Measurements from ENCODE around the gene MARCHF2.

Gene MARCHF2

GRCh38 chr19:8481201-8481600, 68.1 kb downstream of the MARCHF2 start:
- no peak for DNase-seq
- CTCF ChIA-PET: interaction anchor here (0.6 to 2.0 kb wide), 3 partner anchors 28 to 98 kb away, joined by 3 to 5 read pairs (median 4); no protein-coding TSS in a partner anchor
- H3K4me1 ChIP-seq (ENCODE audit: control extremely low read depth in 1 of 4, control insufficient read depth in 4 of 4, insufficient read depth in 4 of 4, low read length in 3 of 4): peaks cover 0 to 11% (median 6%) of the 10 kb centered on the region in 4 experiments
- POLR2A ChIA-PET: no interaction called here
- H3K9me3 ChIP-seq (ENCODE audit: control extremely low read depth in 1 of 5, control insufficient read depth in 4 of 5, insufficient read depth in 2 of 5, low read depth in 1 of 5, low read length in 4 of 5): no peaks in the 10 kb centered on the region
- H3K36me3 ChIP-seq (ENCODE audit: control insufficient read depth in 4 of 4, insufficient read depth in 4 of 4, low read length in 3 of 4): peaks cover 12 to 87% (median 66%) of the 10 kb centered on the region in 4 experiments
- no peaks in the 10 kb centered on the region for H3K27me3 ChIP-seq (replicated peaks in 2 of 5; ENCODE audit: control insufficient read depth in 4 of 5, insufficient read depth in 5 of 5, low read length in 4 of 5)
- 81% methylated on average over 8 of the region's 11 CpGs for WGBS (ENCODE audit: insufficient coverage)
- no peak overlapping the region for H3K27ac ChIP-seq (ENCODE audit: insufficient read depth in 1 of 2, low read depth in 1 of 2, low read length in 2 of 2, poor library complexity in 1 of 2, severe bottlenecking in 2 of 2)
- H3K4me3 ChIP-seq (ENCODE audit: control insufficient read depth in 1 of 7, extremely low read depth in 1 of 7, insufficient read depth in 4 of 7, low read depth in 2 of 7, low read length in 6 of 7): no peak overlapping the region

- H3K27ac ChIP-seq (ENCODE audit: insufficient read depth in 1 of 2, low read depth in 1 of 2, low read length in 2 of 2, poor library complexity in 1 of 2, severe bottlenecking in 2 of 2): no peak overlapping the region
- ChIA-PET CTCF (interaction anchor here (1.0 to 2.0 kb wide), 5 partner anchors 23 to 99 kb away, joined by 3 to 10 read pairs (median 5); no protein-coding TSS in a partner anchor), POLR2A (no interaction called here)
- peaks cover 13 to 87% (median 66%) of the 10 kb centered on the region in 4 experiments for H3K36me3 ChIP-seq (ENCODE audit: control insufficient read depth in 4 of 4, insufficient read depth in 4 of 4, low read length in 3 of 4)
- H3K9me3 ChIP-seq (ENCODE audit: control extremely low read depth in 1 of 5, control insufficient read depth in 4 of 5, insufficient read depth in 2 of 5, low read depth in 1 of 5, low read length in 4 of 5): no peaks in the 10 kb centered on the region
- no peaks in the 10 kb centered on the region for H3K27me3 ChIP-seq (replicated peaks in 2 of 5; ENCODE audit: control insufficient read depth in 4 of 5, insufficient read depth in 5 of 5, low read length in 4 of 5)
- no peak for DNase-seq
- 100% methylated on average over 1 of the region's 6 CpGs for WGBS (ENCODE audit: insufficient coverage)
- no peak overlapping the region for H3K4me3 ChIP-seq (ENCODE audit: control insufficient read depth in 1 of 7, extremely low read depth in 1 of 7, insufficient read depth in 4 of 7, low read depth in 2 of 7, low read length in 6 of 7)
- peaks cover 0 to 15% (median 10%) of the 10 kb centered on the region in 4 experiments for H3K4me1 ChIP-seq (ENCODE audit: control extremely low read depth in 1 of 4, control insufficient read depth in 4 of 4, insufficient read depth in 4 of 4, low read length in 3 of 4)
Measured at GRCh38 chr19:8481616-8482015, 68.5 kb downstream of the MARCHF2 start.

GRCh38 chr19:8482696-8483095, 69.6 kb downstream of the MARCHF2 start:
- no peak for DNase-seq
- Histone ChIP-seq H3K27ac (ENCODE audit: insufficient read depth in 1 of 2, low read depth in 1 of 2, low read length in 2 of 2, poor library complexity in 1 of 2, severe bottlenecking in 2 of 2) (no peak overlapping the region), H3K36me3 (ENCODE audit: control insufficient read depth in 4 of 4, insufficient read depth in 4 of 4, low read length in 3 of 4) (peaks cover 9 to 85% (median 62%) of the 10 kb centered on the region in 4 experiments), H3K4me3 (ENCODE audit: control insufficient read depth in 1 of 7, extremely low read depth in 1 of 7, insufficient read depth in 4 of 7, low read depth in 2 of 7, low read length in 6 of 7) (no peak overlapping the region), H3K27me3 (replicated peaks in 2 of 5; ENCODE audit: control insufficient read depth in 4 of 5, insufficient read depth in 5 of 5, low read length in 4 of 5) (no peaks in the 10 kb centered on the region), H3K9me3 (ENCODE audit: control extremely low read depth in 1 of 5, control insufficient read depth in 4 of 5, insufficient read depth in 2 of 5, low read depth in 1 of 5, low read length in 4 of 5) (no peaks in the 10 kb centered on the region), H3K4me1 (ENCODE audit: control extremely low read depth in 1 of 4, control insufficient read depth in 4 of 4, insufficient read depth in 4 of 4, low read length in 3 of 4) (peaks cover 0 to 26% (median 21%) of the 10 kb centered on the region in 4 experiments)
- POLR2A ChIA-PET: interaction anchor here (0.6 to 1.0 kb wide), 2 partner anchors 9 to 27 kb away, joined by 4 read pairs; no protein-coding TSS in a partner anchor
- WGBS (ENCODE audit: insufficient coverage): 99% methylated on average over 10 of the region's 11 CpGs
- CTCF ChIA-PET: interaction anchor here (1.0 to 2.0 kb wide), 7 partner anchors 12 to 98 kb away, joined by 3 to 10 read pairs (median 4); no protein-coding TSS in a partner anchor

- no peaks in the 10 kb centered on the region for H3K9me3 ChIP-seq (ENCODE audit: control extremely low read depth in 1 of 5, control insufficient read depth in 4 of 5, insufficient read depth in 2 of 5, low read depth in 1 of 5, low read length in 4 of 5)
- WGBS (ENCODE audit: insufficient coverage): 100% methylated on average over 4 of the region's 8 CpGs
- H3K4me3 ChIP-seq (ENCODE audit: control insufficient read depth in 1 of 7, extremely low read depth in 1 of 7, insufficient read depth in 4 of 7, low read depth in 2 of 7, low read length in 6 of 7): no peak overlapping the region
- H3K4me1 ChIP-seq (ENCODE audit: control extremely low read depth in 1 of 4, control insufficient read depth in 4 of 4, insufficient read depth in 4 of 4, low read length in 3 of 4): peaks cover 4 to 28% (median 26%) of the 10 kb centered on the region in 4 experiments
- ChIA-PET CTCF (interaction anchor here (0.5 to 2.0 kb wide), 5 partner anchors 11 to 98 kb away, joined by 3 to 10 read pairs (median 5); no protein-coding TSS in a partner anchor), POLR2A (no interaction called here)
- no peak for DNase-seq
- H3K27me3 ChIP-seq (replicated peaks in 2 of 5; ENCODE audit: control insufficient read depth in 4 of 5, insufficient read depth in 5 of 5, low read length in 4 of 5): no peaks in the 10 kb centered on the region
- H3K27ac ChIP-seq (ENCODE audit: insufficient read depth in 1 of 2, low read depth in 1 of 2, low read length in 2 of 2, poor library complexity in 1 of 2, severe bottlenecking in 2 of 2): no peak overlapping the region
- peaks cover 12 to 85% (median 61%) of the 10 kb centered on the region in 4 experiments for H3K36me3 ChIP-seq (ENCODE audit: control insufficient read depth in 4 of 4, insufficient read depth in 4 of 4, low read length in 3 of 4)
Measured at GRCh38 chr19:8483165-8483564, 70.1 kb downstream of the MARCHF2 start.

- no peak overlapping the region for H3K4me3 ChIP-seq (ENCODE audit: control insufficient read depth in 1 of 7, extremely low read depth in 1 of 7, insufficient read depth in 4 of 7, low read depth in 2 of 7, low read length in 6 of 7)
- H3K27me3 ChIP-seq (replicated peaks in 2 of 5; ENCODE audit: control insufficient read depth in 4 of 5, insufficient read depth in 5 of 5, low read length in 4 of 5): no peaks in the 10 kb centered on the region
- no peaks in the 10 kb centered on the region for H3K9me3 ChIP-seq (ENCODE audit: control extremely low read depth in 1 of 5, control insufficient read depth in 4 of 5, insufficient read depth in 2 of 5, low read depth in 1 of 5, low read length in 4 of 5)
- peaks cover 10 to 86% (median 59%) of the 10 kb centered on the region in 4 experiments for H3K36me3 ChIP-seq (ENCODE audit: control insufficient read depth in 4 of 4, insufficient read depth in 4 of 4, low read length in 3 of 4)
- H3K4me1 ChIP-seq (ENCODE audit: control extremely low read depth in 1 of 4, control insufficient read depth in 4 of 4, insufficient read depth in 4 of 4, low read length in 3 of 4): peaks cover 5 to 40% (median 36%) of the 10 kb centered on the region in 4 experiments
- POLR2A ChIA-PET: no interaction called here
- CTCF ChIA-PET: interaction anchor here (0.8 to 5.3 kb wide), 5 partner anchors 10 to 130 kb away, joined by 3 to 94 read pairs (median 4); partner anchors contain the start of genes MYO1F and PRAM1
- DNase-seq: peak in 2 of 3 donors; percentile 41 to 42
- 84% methylated on average over 14 of the region's 18 CpGs for WGBS (ENCODE audit: insufficient coverage)
- no peak overlapping the region for H3K27ac ChIP-seq (ENCODE audit: insufficient read depth in 1 of 2, low read depth in 1 of 2, low read length in 2 of 2, poor library complexity in 1 of 2, severe bottlenecking in 2 of 2)
Measured at GRCh38 chr19:8484331-8484894, 71.3 kb downstream of the MARCHF2 start.

- H3K4me1 ChIP-seq (ENCODE audit: control extremely low read depth in 1 of 4, control insufficient read depth in 4 of 4, insufficient read depth in 4 of 4, low read length in 3 of 4): peaks cover 5 to 52% (median 43%) of the 10 kb centered on the region in 4 experiments
- no peaks in the 10 kb centered on the region for H3K27me3 ChIP-seq (replicated peaks in 2 of 5; ENCODE audit: control insufficient read depth in 4 of 5, insufficient read depth in 5 of 5, low read length in 4 of 5)
- H3K4me3 ChIP-seq (ENCODE audit: control insufficient read depth in 1 of 7, extremely low read depth in 1 of 7, insufficient read depth in 4 of 7, low read depth in 2 of 7, low read length in 6 of 7): no peak overlapping the region
- H3K36me3 ChIP-seq (ENCODE audit: control insufficient read depth in 4 of 4, insufficient read depth in 4 of 4, low read length in 3 of 4): peaks cover 10 to 94% (median 63%) of the 10 kb centered on the region in 4 experiments
- H3K9me3 ChIP-seq (ENCODE audit: control extremely low read depth in 1 of 5, control insufficient read depth in 4 of 5, insufficient read depth in 2 of 5, low read depth in 1 of 5, low read length in 4 of 5): no peaks in the 10 kb centered on the region
- CTCF ChIA-PET: interaction anchor here (0.5 to 5.3 kb wide), 9 partner anchors 7 to 185 kb away, joined by 3 to 94 read pairs (median 14); partner anchors contain the start of genes MARCHF2, MYO1F and PRAM1
- no peak for DNase-seq
- POLR2A ChIA-PET: interaction anchor here (1.9 kb wide), 1 partner anchor 20 kb away, joined by 20 read pairs; no protein-coding TSS in a partner anchor
- 98% methylated on average over 55 of the region's 62 CpGs for WGBS (ENCODE audit: insufficient coverage)
- H3K27ac ChIP-seq (ENCODE audit: insufficient read depth in 1 of 2, low read depth in 1 of 2, low read length in 2 of 2, poor library complexity in 1 of 2, severe bottlenecking in 2 of 2): peak overlapping the region in 1 of 2 experiments; percentile 12
Measured at GRCh38 chr19:8485561-8486371, 72.7 kb downstream of the MARCHF2 start.

All from common myeloid progenitor, CD34-positive (primary cell).